Choroid plexus epithelial cell (primary cell): ENCODE data around the gene LBH.

ENCODE experiments used
- DNase-seq: peaks from one replicate; pipeline ENCODE4 v3.0.0-alpha.2; 2010; ENCODE audit warnings: low read depth
- H3K4me3 ChIP-seq: 2 replicates; pipeline ENCODE4 v1.5.1; 2011; ENCODE audit warnings: low read depth, mild to moderate bottlenecking, control low read depth, low read length, moderate library complexity
- CTCF ChIP-seq: conservative IDR thresholded peaks from 2 replicates; pipeline ENCODE4 v1.5.1; 2011; ENCODE audit warnings: low read depth, mild to moderate bottlenecking, control low read depth, inconsistent platforms, low read length, moderate library complexity

LBH gene

GRCh38 chr2:30305235-30305634, 73.9 kb downstream of the LBH start:
- no peak overlapping the region for H3K4me3 ChIP-seq
- no peak for TF ChIP-seq CTCF
- no peak for DNase-seq

DNA sequence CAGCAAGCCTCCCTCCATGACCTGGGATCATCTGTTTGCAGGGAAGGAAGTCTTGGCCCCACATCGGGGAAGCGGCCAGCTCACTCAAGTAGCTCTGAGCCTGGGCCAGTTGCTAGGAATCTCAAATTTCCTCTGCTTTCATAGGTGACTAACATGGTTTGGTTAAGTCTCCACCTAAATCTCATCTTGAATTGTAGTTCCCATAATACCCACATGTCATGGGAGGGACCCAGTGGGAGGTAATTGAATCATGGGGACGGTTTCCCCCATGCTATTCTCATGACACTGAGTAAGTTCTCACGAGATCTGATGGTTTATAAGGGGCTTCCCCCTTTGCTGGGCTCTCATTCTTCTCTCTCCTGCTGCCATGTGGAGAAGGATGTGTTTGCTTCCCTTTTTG, 75.2 kb downstream of the LBH start:
- TF ChIP-seq CTCF, result no peak
- DNase-seq, result no peak
- H3K4me3 ChIP-seq, result no peak overlapping the region

DNA sequence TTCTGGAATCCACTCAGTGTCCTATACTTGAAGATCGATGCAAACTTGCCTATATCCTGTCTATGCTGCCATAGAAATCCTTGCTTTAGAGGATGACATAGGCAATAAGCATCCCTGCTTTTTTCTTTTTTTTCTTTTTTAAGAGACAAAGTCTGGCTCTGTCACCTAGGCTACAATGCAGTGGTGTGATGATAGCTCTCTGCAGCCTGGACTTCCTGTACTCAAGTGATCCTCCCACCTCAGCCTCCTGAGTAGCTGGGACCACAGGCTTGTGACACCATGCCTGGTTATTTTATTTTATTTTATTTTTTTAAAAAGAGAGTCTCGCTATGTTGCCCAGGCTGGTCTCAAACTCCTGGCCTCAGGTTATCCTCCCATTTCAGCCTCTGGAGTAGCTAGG, 76.9 kb downstream of the LBH start:
- H3K4me3 ChIP-seq, result no peak overlapping the region
- no peak for TF ChIP-seq CTCF
- DNase-seq, result no peak
